H1 (cell line): ENCODE measurements around the gene MXRA8. TPM values are rescaled to one million over a fixed set of nuclear protein-coding genes. Genes with fewer than 3 reads are reported as not detected.

Experiments
- BCL11A ChIP-seq, 2 experiments: IDR thresholded peaks; one replicate each; pipeline ENCODE4 v1.6.1; 2011; ENCODE audit warnings: low read depth in 2 of 2, low read length in 2 of 2, mild to moderate bottlenecking in 2 of 2
- polyA plus RNA-seq, 7 experiments: library from polyadenylated mRNA; depleted of rRNA in 3 of 7; stranded (reverse) in 5 of 7; unstranded in 2 of 7; fragments of >200 nt in 5 of 7; fragments of 200-250 nt in 2 of 7; gene quantifications; 1 replicate in 5 of 7; 2 replicates in 1 of 7; 4 replicates in 1 of 7; pipeline versions ENCODE4 v1.2.1 to v1.2.3, GENCODE V29; 2011 to 2013; ENCODE audit warnings: missing spikeins in 2 of 7, mixed read lengths in 2 of 7
- total RNA-seq: library from RNA; stranded (reverse); fragmentation: NEBNext Ultra II Directional; extraction: Animal tissue kit (Norgen Biotek cat#: 25700); gene quantifications from 2 replicates; pipeline ENCODE4 v1.2.1, GENCODE V29; 2021
- TF ChIP-seq, protein P1 (sequence below): fragments of 300-600 bp; sonication (generic); IDR thresholded peaks from 2 replicates; pipeline ENCODE4 v1.7.1; 2012; ENCODE audit warnings: low read length, moderate library complexity, mild to moderate bottlenecking, inconsistent platforms; ENCODE audit not compliant: insufficient replicate concordance
- TF ChIP-seq, protein P2 (sequence below): IDR thresholded peaks from 2 replicates; pipeline ENCODE4 v1.6.1; 2012; ENCODE audit warnings: inconsistent platforms

MXRA8 gene
- total and polyA plus RNA-seq, 2 of the 8 experiments (the other 6 are each of a cell fraction or from before 2014, with no cell fraction given) = 10.5 to 17.2 TPM

DNA sequence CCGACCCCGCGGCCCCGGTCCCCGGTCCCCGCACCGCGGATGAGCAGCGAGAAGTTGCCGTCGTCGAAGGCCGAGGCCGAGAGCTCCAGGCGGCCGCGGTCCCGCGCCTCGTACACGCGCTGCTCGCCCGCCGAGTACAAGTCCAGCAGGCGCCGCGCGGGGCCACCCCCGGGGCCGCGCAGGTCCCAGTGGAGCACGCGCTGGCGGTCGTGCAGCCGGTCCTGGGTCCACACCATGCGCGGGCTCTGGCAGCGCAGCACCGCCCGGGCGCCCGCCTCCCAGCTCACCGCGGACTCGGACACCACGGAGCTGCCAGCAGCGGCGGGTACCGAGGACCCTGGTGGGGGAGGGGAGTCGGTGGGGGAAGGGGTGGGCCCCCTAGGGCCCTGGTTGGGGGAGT is 2.9 kb downstream of the MXRA8 start (continued):
- TF ChIP-seq, protein P1, sequence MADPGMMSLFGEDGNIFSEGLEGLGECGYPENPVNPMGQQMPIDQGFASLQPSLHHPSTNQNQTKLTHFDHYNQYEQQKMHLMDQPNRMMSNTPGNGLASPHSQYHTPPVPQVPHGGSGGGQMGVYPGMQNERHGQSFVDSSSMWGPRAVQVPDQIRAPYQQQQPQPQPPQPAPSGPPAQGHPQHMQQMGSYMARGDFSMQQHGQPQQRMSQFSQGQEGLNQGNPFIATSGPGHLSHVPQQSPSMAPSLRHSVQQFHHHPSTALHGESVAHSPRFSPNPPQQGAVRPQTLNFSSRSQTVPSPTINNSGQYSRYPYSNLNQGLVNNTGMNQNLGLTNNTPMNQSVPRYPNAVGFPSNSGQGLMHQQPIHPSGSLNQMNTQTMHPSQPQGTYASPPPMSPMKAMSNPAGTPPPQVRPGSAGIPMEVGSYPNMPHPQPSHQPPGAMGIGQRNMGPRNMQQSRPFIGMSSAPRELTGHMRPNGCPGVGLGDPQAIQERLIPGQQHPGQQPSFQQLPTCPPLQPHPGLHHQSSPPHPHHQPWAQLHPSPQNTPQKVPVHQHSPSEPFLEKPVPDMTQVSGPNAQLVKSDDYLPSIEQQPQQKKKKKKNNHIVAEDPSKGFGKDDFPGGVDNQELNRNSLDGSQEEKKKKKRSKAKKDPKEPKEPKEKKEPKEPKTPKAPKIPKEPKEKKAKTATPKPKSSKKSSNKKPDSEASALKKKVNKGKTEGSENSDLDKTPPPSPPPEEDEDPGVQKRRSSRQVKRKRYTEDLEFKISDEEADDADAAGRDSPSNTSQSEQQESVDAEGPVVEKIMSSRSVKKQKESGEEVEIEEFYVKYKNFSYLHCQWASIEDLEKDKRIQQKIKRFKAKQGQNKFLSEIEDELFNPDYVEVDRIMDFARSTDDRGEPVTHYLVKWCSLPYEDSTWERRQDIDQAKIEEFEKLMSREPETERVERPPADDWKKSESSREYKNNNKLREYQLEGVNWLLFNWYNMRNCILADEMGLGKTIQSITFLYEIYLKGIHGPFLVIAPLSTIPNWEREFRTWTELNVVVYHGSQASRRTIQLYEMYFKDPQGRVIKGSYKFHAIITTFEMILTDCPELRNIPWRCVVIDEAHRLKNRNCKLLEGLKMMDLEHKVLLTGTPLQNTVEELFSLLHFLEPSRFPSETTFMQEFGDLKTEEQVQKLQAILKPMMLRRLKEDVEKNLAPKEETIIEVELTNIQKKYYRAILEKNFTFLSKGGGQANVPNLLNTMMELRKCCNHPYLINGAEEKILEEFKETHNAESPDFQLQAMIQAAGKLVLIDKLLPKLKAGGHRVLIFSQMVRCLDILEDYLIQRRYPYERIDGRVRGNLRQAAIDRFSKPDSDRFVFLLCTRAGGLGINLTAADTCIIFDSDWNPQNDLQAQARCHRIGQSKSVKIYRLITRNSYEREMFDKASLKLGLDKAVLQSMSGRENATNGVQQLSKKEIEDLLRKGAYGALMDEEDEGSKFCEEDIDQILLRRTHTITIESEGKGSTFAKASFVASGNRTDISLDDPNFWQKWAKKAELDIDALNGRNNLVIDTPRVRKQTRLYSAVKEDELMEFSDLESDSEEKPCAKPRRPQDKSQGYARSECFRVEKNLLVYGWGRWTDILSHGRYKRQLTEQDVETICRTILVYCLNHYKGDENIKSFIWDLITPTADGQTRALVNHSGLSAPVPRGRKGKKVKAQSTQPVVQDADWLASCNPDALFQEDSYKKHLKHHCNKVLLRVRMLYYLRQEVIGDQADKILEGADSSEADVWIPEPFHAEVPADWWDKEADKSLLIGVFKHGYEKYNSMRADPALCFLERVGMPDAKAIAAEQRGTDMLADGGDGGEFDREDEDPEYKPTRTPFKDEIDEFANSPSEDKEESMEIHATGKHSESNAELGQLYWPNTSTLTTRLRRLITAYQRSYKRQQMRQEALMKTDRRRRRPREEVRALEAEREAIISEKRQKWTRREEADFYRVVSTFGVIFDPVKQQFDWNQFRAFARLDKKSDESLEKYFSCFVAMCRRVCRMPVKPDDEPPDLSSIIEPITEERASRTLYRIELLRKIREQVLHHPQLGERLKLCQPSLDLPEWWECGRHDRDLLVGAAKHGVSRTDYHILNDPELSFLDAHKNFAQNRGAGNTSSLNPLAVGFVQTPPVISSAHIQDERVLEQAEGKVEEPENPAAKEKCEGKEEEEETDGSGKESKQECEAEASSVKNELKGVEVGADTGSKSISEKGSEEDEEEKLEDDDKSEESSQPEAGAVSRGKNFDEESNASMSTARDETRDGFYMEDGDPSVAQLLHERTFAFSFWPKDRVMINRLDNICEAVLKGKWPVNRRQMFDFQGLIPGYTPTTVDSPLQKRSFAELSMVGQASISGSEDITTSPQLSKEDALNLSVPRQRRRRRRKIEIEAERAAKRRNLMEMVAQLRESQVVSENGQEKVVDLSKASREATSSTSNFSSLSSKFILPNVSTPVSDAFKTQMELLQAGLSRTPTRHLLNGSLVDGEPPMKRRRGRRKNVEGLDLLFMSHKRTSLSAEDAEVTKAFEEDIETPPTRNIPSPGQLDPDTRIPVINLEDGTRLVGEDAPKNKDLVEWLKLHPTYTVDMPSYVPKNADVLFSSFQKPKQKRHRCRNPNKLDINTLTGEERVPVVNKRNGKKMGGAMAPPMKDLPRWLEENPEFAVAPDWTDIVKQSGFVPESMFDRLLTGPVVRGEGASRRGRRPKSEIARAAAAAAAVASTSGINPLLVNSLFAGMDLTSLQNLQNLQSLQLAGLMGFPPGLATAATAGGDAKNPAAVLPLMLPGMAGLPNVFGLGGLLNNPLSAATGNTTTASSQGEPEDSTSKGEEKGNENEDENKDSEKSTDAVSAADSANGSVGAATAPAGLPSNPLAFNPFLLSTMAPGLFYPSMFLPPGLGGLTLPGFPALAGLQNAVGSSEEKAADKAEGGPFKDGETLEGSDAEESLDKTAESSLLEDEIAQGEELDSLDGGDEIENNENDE = no peak
- no peak for TF ChIP-seq BCL11A (IDR thresholded peaks at IDR 0.05; ENCODE audit: low read depth in 2 of 2, low read length in 2 of 2)
- TF ChIP-seq, protein P2, sequence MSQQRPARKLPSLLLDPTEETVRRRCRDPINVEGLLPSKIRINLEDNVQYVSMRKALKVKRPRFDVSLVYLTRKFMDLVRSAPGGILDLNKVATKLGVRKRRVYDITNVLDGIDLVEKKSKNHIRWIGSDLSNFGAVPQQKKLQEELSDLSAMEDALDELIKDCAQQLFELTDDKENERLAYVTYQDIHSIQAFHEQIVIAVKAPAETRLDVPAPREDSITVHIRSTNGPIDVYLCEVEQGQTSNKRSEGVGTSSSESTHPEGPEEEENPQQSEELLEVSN = peak; percentile 68
